ENCODE results near the gene PAPPA2. TPM values are rescaled to one million over a fixed set of nuclear protein-coding genes. Genes with fewer than 3 reads are reported as not detected.
"Not testable (repeated sequence)": the region's sequence is repeated elsewhere in the genome, so short reads cannot be mapped to it uniquely, and the experiment has no call there.

Gene PAPPA2
- total RNA-seq, 4 donors from 2014 or later, result 0.07 to 0.97 (median 0.14) TPM

DNA sequence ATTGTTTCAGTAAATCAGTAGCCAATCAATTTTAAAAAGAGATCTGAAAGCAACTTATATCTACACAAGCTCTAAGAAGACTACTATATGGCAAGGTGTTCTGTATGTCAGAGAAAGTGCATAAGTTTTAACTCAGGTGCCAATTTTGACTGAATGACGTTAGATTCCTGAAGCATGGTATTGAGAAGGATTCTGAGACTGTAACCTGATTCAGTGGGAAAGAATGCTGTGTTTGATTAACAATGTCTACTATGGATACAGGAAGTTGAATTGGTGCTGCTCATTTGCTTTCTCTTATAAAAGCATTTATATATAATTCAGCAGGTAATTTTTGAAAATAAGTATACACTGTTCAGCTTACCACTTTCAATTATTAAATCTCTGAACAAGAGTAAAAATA lies 156.3 kb downstream of the PAPPA2 start:
- no peak for TF ChIP-seq POLR2A (IDR thresholded peaks at IDR 0.05)
- TF ChIP-seq, protein P1, sequence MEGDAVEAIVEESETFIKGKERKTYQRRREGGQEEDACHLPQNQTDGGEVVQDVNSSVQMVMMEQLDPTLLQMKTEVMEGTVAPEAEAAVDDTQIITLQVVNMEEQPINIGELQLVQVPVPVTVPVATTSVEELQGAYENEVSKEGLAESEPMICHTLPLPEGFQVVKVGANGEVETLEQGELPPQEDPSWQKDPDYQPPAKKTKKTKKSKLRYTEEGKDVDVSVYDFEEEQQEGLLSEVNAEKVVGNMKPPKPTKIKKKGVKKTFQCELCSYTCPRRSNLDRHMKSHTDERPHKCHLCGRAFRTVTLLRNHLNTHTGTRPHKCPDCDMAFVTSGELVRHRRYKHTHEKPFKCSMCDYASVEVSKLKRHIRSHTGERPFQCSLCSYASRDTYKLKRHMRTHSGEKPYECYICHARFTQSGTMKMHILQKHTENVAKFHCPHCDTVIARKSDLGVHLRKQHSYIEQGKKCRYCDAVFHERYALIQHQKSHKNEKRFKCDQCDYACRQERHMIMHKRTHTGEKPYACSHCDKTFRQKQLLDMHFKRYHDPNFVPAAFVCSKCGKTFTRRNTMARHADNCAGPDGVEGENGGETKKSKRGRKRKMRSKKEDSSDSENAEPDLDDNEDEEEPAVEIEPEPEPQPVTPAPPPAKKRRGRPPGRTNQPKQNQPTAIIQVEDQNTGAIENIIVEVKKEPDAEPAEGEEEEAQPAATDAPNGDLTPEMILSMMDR (IDR thresholded peaks at IDR 0.05), result no peak
- intact Hi-C loops (cut with DNase I; ENCODE audit: low total_unique reads), result no loop called here
- no peak overlapping the region for H3K4me3 ChIP-seq (ENCODE audit: low read depth, poor library complexity, severe bottlenecking)
- WGBS, 2 donors, result 64 to 68% methylated on average over 1 of the region's 1 CpG
- DNase-seq (ENCODE audit: low spot score in 2 of 2), result no peak

DNA sequence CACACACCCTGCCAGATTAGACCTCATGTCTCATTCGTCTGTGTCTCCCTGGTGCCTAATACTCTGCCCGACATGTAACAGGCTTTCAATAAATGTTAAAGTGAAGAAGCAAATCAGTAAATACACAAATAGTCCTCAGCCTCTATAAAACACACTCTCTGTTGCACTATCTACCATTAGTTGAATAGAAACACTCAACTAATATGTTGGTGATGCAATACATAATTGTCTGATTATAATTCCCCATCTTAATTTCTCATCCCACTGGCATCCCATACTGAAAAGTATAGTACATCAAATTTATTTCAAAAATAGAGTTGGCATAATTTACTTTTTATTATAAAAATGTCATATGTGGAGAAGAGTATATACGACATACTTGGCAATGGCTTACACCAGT lies 162.4 kb downstream of the PAPPA2 start:
- H3K4me3 ChIP-seq (ENCODE audit: low read depth, poor library complexity, severe bottlenecking), result no peak overlapping the region
- 83 to 84% methylated on average over 3 of the region's 3 CpGs for WGBS, 2 donors
- TF ChIP-seq POLR2A (IDR thresholded peaks at IDR 0.05), result no peak
- TF ChIP-seq, protein P1 (IDR thresholded peaks at IDR 0.05), result no peak
- DNase-seq (ENCODE audit: low spot score in 2 of 2), result no peak
- intact Hi-C loops (cut with DNase I; ENCODE audit: low total_unique reads), result no loop called here

DNA sequence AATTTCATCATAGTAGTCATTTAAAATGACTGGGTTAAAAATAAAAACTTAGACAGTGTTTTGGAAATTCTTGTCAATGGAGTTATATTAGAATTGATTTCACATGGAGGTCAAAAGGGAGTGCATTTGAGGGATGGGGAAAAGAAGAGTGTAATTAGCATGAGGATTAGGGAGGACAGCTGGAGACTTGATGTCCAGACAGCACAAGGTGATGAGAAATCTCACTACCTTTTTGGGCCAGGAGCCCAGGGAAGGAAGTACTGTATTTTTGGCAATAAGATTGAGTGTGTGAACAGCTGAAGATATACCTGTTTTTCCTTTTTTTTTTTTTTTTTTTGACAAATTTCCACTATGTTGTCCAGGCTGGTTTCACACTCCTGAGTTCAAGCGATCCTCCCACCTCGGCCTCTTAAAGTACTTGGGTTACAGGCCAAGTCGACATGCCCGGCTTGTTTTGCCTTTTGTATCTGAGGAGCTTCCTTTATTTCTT lies 163.6 kb downstream of the PAPPA2 start:
- 92 to 93% methylated on average over 4 of the region's 4 CpGs for WGBS, 2 donors
- H3K4me3 ChIP-seq (ENCODE audit: low read depth, poor library complexity, severe bottlenecking), result no peak overlapping the region
- no peak for DNase-seq (ENCODE audit: low spot score in 2 of 2)
- TF ChIP-seq, protein P1 (IDR thresholded peaks at IDR 0.05), result no peak
- no peak for TF ChIP-seq POLR2A (IDR thresholded peaks at IDR 0.05)
- intact Hi-C loops (cut with DNase I; ENCODE audit: low total_unique reads), result no loop called here

DNA sequence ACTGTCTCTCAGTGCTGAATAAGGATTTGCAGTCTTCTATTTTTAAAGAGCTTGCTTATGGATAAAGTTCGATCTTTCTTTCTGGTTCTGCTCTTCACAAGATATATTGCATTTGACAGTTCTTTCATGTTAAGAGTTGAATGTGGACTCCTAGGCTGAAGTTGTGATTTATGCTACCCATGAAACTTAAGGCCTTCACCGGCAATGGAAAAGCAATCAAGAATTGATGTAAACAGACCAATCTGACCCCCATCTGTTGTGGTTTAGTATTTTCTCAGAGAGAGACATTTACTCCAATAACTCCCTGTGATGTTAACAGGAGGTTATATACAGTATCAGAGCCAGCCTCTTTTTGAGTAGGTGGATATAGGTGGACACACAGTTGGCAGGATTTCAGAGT lies 165.8 kb downstream of the PAPPA2 start:
- DNase-seq (ENCODE audit: low spot score in 2 of 2), result no peak
- no peak for TF ChIP-seq POLR2A (IDR thresholded peaks at IDR 0.05)
- TF ChIP-seq, protein P1 (IDR thresholded peaks at IDR 0.05), result no peak
- 33 to 40% methylated on average over 2 of the region's 2 CpGs for WGBS, 2 donors
- no peak overlapping the region for H3K4me3 ChIP-seq (ENCODE audit: low read depth, poor library complexity, severe bottlenecking)
- intact Hi-C loops (cut with DNase I; ENCODE audit: low total_unique reads), result no loop called here

DNA sequence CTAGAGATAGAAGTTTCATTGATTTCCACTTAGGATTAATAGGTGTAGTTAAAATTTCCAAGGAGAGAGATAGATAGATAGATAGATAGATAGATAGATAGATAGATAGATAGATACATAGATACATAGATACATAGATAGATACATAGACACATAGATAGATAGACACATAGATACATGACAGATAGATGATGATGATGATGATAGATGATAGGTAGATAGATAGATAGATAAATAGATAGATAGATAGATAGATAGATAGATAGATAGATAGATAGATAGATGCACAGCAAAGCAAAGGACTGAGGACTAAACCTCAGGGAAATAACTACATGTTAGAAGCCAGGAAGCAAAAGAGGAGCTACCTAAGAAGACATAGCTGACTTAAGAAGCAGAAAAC lies 171.8 kb downstream of the PAPPA2 start:
- H3K4me3 ChIP-seq (ENCODE audit: low read depth, poor library complexity, severe bottlenecking); DNase-seq (ENCODE audit: low spot score in 2 of 2); intact Hi-C loops (cut with DNase I; ENCODE audit: low total_unique reads): not testable (repeated sequence)

DNA sequence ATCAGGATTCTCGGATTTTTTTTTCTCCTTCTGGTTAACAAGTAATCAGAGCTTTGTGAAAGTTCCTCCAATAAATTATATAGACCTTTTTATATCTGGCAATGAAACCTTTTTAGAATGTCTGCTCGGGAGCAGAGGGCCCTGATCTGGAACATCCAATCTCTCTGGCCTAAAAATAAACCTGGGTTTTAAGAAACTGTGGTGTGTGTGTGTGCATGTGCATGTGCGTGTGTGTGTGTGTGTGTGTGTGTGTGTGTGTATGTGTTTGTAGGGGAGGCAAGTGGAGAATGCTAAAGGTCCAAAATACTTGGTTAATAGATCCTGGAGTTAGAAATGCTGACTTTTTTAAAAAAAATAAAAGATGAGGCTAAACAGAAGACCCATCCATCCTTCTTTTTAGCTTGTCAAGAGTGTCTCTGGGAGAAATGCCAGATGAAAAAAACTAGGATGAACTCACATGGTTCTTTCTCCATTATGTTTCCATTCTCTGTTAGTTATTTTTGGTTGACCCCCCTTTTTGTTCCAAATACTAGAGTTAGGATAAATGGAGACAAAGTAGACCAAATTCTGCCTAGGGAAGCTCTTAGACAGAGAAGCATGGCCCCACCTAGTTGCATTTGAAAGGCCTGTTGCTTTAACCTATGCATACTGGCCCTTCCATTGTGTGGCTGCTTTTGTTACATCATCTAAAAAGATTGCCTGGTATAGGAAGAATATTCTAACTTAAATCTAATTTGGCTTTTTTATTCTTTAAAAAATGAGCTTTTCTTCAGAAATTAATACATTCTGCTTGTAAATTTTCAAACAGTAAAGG lies 175.9 kb downstream of the PAPPA2 start:
- TF ChIP-seq, protein P1 (IDR thresholded peaks at IDR 0.05), result no peak
- H3K4me3 ChIP-seq (ENCODE audit: low read depth, poor library complexity, severe bottlenecking), result no peak overlapping the region
- DNase-seq (ENCODE audit: low spot score in 2 of 2), result no peak
- 65 to 70% methylated on average over 3 of the region's 3 CpGs for WGBS, 2 donors
- intact Hi-C loops (cut with DNase I; ENCODE audit: low total_unique reads), result no loop called here

All from lower leg skin (tissue), 4 donors.